Smooth muscle cell (in vitro differentiated cells): ENCODE measurements around the gene IGSF6. TPM values are rescaled to one million over a fixed set of nuclear protein-coding genes. Genes with fewer than 3 reads are reported as not detected.
"Not testable (repeated sequence)": the region's sequence is repeated elsewhere in the genome, so short reads cannot be mapped to it uniquely, and the experiment has no call there.

Source experiments
- DNase-seq: peaks from one replicate; lab custom pipeline; 2025; ENCODE audit not compliant: unreplicated experiment; lab: John Stamatoyannopoulos, UW
- H2AFZ ChIP-seq: fragments of 200-600 bp; sonication (generic); 2 replicates; pipeline ENCODE4 v1.6.0; 2016; ENCODE audit warnings: antibody characterized with exemption, low read depth, mild to moderate bottlenecking
- H3F3A ChIP-seq: fragments of 200-600 bp; sonication (generic); 2 replicates; pipeline ENCODE4 v1.6.0; 2017; ENCODE audit warnings: antibody characterized with exemption, low read depth
- H3K27ac ChIP-seq: fragments of 200-600 bp; sonication (generic); 2 replicates; pipeline ENCODE4 v1.5.1; 2016; ENCODE audit warnings: low read depth, mild to moderate bottlenecking
- H3K27me3 ChIP-seq: fragments of 200-600 bp; sonication (generic); 2 replicates; pipeline ENCODE4 v1.6.1; 2016; ENCODE audit warnings: low read depth, mild to moderate bottlenecking
- H3K36me3 ChIP-seq: fragments of 200-600 bp; sonication (generic); 2 replicates; pipeline ENCODE4 v1.5.1; 2016; ENCODE audit warnings: low read depth
- H3K4me1 ChIP-seq: fragments of 200-600 bp; sonication (generic); 2 replicates; pipeline ENCODE4 v1.5.1; 2016; ENCODE audit warnings: low read depth
- H3K4me2 ChIP-seq: fragments of 200-600 bp; sonication (generic); 2 replicates; pipeline ENCODE4 v1.6.0; 2016; ENCODE audit warnings: mild to moderate bottlenecking
- H3K4me3 ChIP-seq: fragments of 200-600 bp; sonication (generic); 2 replicates; pipeline ENCODE4 v1.5.1; 2016; ENCODE audit warnings: mild to moderate bottlenecking
- H3K79me2 ChIP-seq: fragments of 200-600 bp; sonication (generic); 2 replicates; pipeline ENCODE4 v1.6.0; 2016; ENCODE audit warnings: low read depth, mild to moderate bottlenecking
- H3K9ac ChIP-seq: fragments of 200-600 bp; sonication (generic); 2 replicates; pipeline ENCODE4 v1.6.0; 2016; ENCODE audit warnings: low read depth
- H3K9me3 ChIP-seq: fragments of 200-600 bp; sonication (generic); replicated peaks from 2 replicates; pipeline ENCODE4 v1.5.1; 2016; ENCODE audit warnings: low read depth
- H4K20me1 ChIP-seq: fragments of 200-600 bp; sonication (generic); 2 replicates; pipeline ENCODE4 v1.6.0; 2016; ENCODE audit warnings: low read depth
- WGBS: methylation state at CpG from one replicate; pipeline ENCODE4 v1.1.7; 2016; ENCODE audit warnings: low lambda C conversion rate; 5-methylcytosine and 5-hydroxymethylcytosine counted together
- polyA plus RNA-seq: library from polyadenylated mRNA; unstranded; fragments of >200 nt; fragmentation: Nextera tagmentation; extraction: Ambion mirVana; gene quantifications from 2 replicates; pipeline ENCODE4 v1.2.1, GENCODE V29; 2016
- total RNA-seq: library from RNA; depleted of rRNA; stranded (reverse); fragments of >200 nt; gene quantifications from 2 replicates; pipeline ENCODE4 v1.2.3, GENCODE V29; 2014
- TF ChIP-seq, protein P1 (sequence below): fragments of 200-600 bp; sonication (generic); IDR thresholded peaks from 2 replicates; pipeline ENCODE4 v1.5.1; 2017; ENCODE audit warnings: borderline replicate concordance, mild to moderate bottlenecking, antibody characterized with exemption; ENCODE audit not compliant: insufficient read depth, poor library complexity, severe bottlenecking

The IGSF6 gene
- total and polyA plus RNA-seq, 2 experiments from 2014 or later: 0.13 TPM; not detected in 1

- TF ChIP-seq, protein P1, sequence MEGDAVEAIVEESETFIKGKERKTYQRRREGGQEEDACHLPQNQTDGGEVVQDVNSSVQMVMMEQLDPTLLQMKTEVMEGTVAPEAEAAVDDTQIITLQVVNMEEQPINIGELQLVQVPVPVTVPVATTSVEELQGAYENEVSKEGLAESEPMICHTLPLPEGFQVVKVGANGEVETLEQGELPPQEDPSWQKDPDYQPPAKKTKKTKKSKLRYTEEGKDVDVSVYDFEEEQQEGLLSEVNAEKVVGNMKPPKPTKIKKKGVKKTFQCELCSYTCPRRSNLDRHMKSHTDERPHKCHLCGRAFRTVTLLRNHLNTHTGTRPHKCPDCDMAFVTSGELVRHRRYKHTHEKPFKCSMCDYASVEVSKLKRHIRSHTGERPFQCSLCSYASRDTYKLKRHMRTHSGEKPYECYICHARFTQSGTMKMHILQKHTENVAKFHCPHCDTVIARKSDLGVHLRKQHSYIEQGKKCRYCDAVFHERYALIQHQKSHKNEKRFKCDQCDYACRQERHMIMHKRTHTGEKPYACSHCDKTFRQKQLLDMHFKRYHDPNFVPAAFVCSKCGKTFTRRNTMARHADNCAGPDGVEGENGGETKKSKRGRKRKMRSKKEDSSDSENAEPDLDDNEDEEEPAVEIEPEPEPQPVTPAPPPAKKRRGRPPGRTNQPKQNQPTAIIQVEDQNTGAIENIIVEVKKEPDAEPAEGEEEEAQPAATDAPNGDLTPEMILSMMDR: no peak
- Histone ChIP-seq H3K27ac (no peak overlapping the region), H2AFZ (no peak overlapping the region), H3K9me3 (no peaks in the 10 kb centered on the region), H3K4me1 (no peaks in the 10 kb centered on the region), H3K9ac (no peak overlapping the region), H4K20me1 (peaks cover 29% of the 10 kb centered on the region), H3K27me3 (no peaks in the 10 kb centered on the region), H3K36me3 (no peaks in the 10 kb centered on the region), H3F3A (peaks cover 11% of the 10 kb centered on the region), H3K4me3 (no peak overlapping the region), H3K79me2 (peaks cover 8% of the 10 kb centered on the region), H3K4me2 (no peak overlapping the region)
- 98% methylated on average over 37 of the region's 37 CpGs for WGBS
- no peak for DNase-seq
These were observed 15.1 kb downstream of the IGSF6 start for GRCh38 chr16:21637032-21637968.

- H3K79me2 ChIP-seq: peaks cover 13% of the 10 kb centered on the region
- WGBS: 93% methylated on average over 9 of the region's 9 CpGs
- not testable (repeated sequence) for H3K9ac ChIP-seq, H2AFZ ChIP-seq, H3K9me3 ChIP-seq, H3K27me3 ChIP-seq, H3K4me3 ChIP-seq, H3K4me1 ChIP-seq, H3K27ac ChIP-seq, H3K36me3 ChIP-seq, DNase-seq, H3K4me2 ChIP-seq
- peaks cover 16% of the 10 kb centered on the region for H4K20me1 ChIP-seq
- peaks cover 11% of the 10 kb centered on the region for H3F3A ChIP-seq
These were observed 16.7 kb downstream of the IGSF6 start for GRCh38 chr16:21635694-21636093.

GRCh38 chr16:21634216-21634615 is 18.2 kb downstream of the IGSF6 start:
- H3K9ac ChIP-seq: no peak overlapping the region
- no peaks in the 10 kb centered on the region for H3K27me3 ChIP-seq
- H4K20me1 ChIP-seq: peaks cover 10% of the 10 kb centered on the region
- H3K4me1 ChIP-seq: no peaks in the 10 kb centered on the region
- H3K4me3 ChIP-seq: no peak overlapping the region
- no peaks in the 10 kb centered on the region for H3K9me3 ChIP-seq
- H3K79me2 ChIP-seq: peaks cover 8% of the 10 kb centered on the region
- DNase-seq: no peak
- TF ChIP-seq, protein P1: no peak
- peaks cover 11% of the 10 kb centered on the region for H3F3A ChIP-seq
- H2AFZ ChIP-seq: no peak overlapping the region
- no peak overlapping the region for H3K4me2 ChIP-seq
- H3K27ac ChIP-seq: no peak overlapping the region
- peaks cover 3% of the 10 kb centered on the region for H3K36me3 ChIP-seq
- WGBS: 85% methylated on average over 5 of the region's 5 CpGs

- not testable (repeated sequence) for H3K79me2 ChIP-seq, H4K20me1 ChIP-seq, H3F3A ChIP-seq, H3K4me2 ChIP-seq, H3K9ac ChIP-seq, H3K36me3 ChIP-seq, H3K4me3 ChIP-seq, H3K9me3 ChIP-seq, H2AFZ ChIP-seq, DNase-seq, H3K4me1 ChIP-seq, H3K27ac ChIP-seq, H3K27me3 ChIP-seq
- whole genome bisulfite sequencing: 94% methylated on average over 5 of the region's 5 CpGs
These were observed 20.3 kb downstream of the IGSF6 start for GRCh38 chr16:21631951-21632575.

DNA sequence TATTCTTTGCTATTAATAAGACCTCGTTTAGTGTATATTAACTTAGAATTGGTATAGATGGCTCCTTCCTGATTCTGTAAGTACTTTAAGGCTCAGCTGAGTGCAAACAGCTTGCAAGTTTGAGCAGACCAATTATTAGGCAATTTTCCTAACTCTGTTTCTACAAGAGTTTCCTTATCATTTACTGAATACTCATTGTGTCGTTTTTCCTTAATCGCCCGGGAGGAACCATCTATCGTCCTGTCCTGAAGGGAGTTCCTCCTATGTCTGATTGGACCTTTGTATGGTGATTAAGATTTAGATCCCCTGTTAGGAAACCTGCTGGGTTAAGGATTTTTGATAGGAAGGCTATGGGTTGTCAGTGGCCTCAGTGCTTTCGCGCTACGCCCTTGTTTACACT is 21.0 kb downstream of the IGSF6 start:
- H3K4me2 ChIP-seq, H3K79me2 ChIP-seq, H2AFZ ChIP-seq, H3K27me3 ChIP-seq, H4K20me1 ChIP-seq, H3K9me3 ChIP-seq, H3K4me3 ChIP-seq, H3F3A ChIP-seq, H3K27ac ChIP-seq, H3K9ac ChIP-seq, DNase-seq, H3K4me1 ChIP-seq, H3K36me3 ChIP-seq: not testable (repeated sequence)
- 66% methylated on average over 8 of the region's 8 CpGs for WGBS

DNA sequence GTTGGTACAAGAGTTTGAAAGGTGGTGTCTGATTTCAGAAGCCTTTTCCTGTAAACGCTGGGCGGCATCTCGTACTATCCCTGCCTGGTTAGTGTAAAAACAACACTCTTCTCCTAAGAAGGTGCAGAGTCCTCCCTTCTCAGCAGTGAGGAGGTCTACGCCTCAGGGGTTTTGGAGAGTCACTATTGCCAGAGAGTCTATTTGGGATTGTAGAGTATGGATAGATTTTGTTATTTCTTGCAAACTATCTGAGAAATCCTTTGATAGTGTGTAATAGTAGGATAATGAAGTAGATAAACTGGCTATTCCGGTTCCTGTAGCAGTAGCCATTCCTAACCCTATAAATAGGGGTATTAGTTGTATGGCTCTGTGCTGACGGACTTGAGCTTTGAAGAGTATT is 21.5 kb downstream of the IGSF6 start:
- H3K9me3 ChIP-seq, H3K4me1 ChIP-seq, H4K20me1 ChIP-seq, H2AFZ ChIP-seq, H3K27me3 ChIP-seq, H3K4me3 ChIP-seq, H3K4me2 ChIP-seq, DNase-seq, H3K36me3 ChIP-seq, H3K79me2 ChIP-seq, H3K9ac ChIP-seq: not testable (repeated sequence)
- H3F3A ChIP-seq: peaks cover 12% of the 10 kb centered on the region
- H3K27ac ChIP-seq: peak overlapping the region; percentile 64
- WGBS: 62% methylated on average over 6 of the region's 6 CpGs
